Ishikawa (cell line): ENCODE data around the gene C2orf69.

Experiments used
- CEBPB ChIP-seq: IDR thresholded peaks from 2 replicates; pipeline ENCODE4 v1.6.1; 2012
- CREB1 ChIP-seq: IDR thresholded peaks from 2 replicates; pipeline ENCODE4 v1.6.1; 2012; ENCODE audit warnings: low read depth
- EGR1 ChIP-seq: IDR thresholded peaks from 2 replicates; pipeline ENCODE4 v1.6.1; 2012
- EP300 ChIP-seq: IDR thresholded peaks from 2 replicates; pipeline ENCODE4 v1.6.1; 2012; ENCODE audit warnings: borderline replicate concordance
- FOXM1 ChIP-seq: IDR thresholded peaks from 2 replicates; pipeline ENCODE4 v1.6.1; 2012; ENCODE audit warnings: low read depth, borderline replicate concordance
- MAX ChIP-seq: IDR thresholded peaks from 2 replicates; pipeline ENCODE4 v1.6.1; 2012
- NFIC ChIP-seq: IDR thresholded peaks from 2 replicates; pipeline ENCODE4 v1.6.1; 2012
- RAD21 ChIP-seq: IDR thresholded peaks from 2 replicates; pipeline ENCODE4 v1.6.1; 2012; ENCODE audit warnings: low read depth
- REST ChIP-seq: IDR thresholded peaks from 2 replicates; pipeline ENCODE4 v1.6.1; 2012; ENCODE audit warnings: low read depth, mild to moderate bottlenecking
- TAF1 ChIP-seq: IDR thresholded peaks from 2 replicates; pipeline ENCODE4 v1.6.1; 2012; ENCODE audit warnings: low read depth, mild to moderate bottlenecking
- TCF12 ChIP-seq: IDR thresholded peaks from 2 replicates; pipeline ENCODE4 v1.6.1; 2012; ENCODE audit warnings: low read depth
- TEAD4 ChIP-seq: IDR thresholded peaks from 2 replicates; pipeline ENCODE4 v1.6.1; 2012
- USF1 ChIP-seq: IDR thresholded peaks from 2 replicates; pipeline ENCODE4 v1.6.1; 2012
- YY1 ChIP-seq: IDR thresholded peaks from 2 replicates; pipeline ENCODE4 v1.6.1; 2012; ENCODE audit warnings: low read depth
- ZBTB7A ChIP-seq: IDR thresholded peaks from 2 replicates; pipeline ENCODE4 v1.6.1; 2012; ENCODE audit warnings: low read depth

C2orf69 gene

GRCh38 chr2:199874209-199874608 lies 36.9 kb upstream of the C2orf69 start:
- no peak for TF ChIP-seq CREB1

- TF ChIP-seq EP300: no peak
- no peak for TF ChIP-seq USF1
- TF ChIP-seq NFIC: no peak
- no peak for TF ChIP-seq MAX
Observed at GRCh38 chr2:199875400-199875799, 35.7 kb upstream of the C2orf69 start.

- TF ChIP-seq CEBPB (no peak), TEAD4 (no peak), EGR1 (no peak), CREB1 (no peak), REST (no peak), TAF1 (no peak), EP300 (no peak), FOXM1 (no peak)
Observed at GRCh38 chr2:199882667-199883066, 28.4 kb upstream of the C2orf69 start.

- TF ChIP-seq YY1 (no peak), TCF12 (no peak), TAF1 (no peak), FOXM1 (no peak), EGR1 (no peak), REST (no peak), CREB1 (no peak), RAD21 (no peak), USF1 (no peak), EP300 (no peak), ZBTB7A (no peak), TEAD4 (no peak), CEBPB (no peak), MAX (no peak), NFIC (no peak)
Observed at GRCh38 chr2:199883474-199884212, 27.4 kb upstream of the C2orf69 start.

GRCh38 chr2:199895406-199895805 lies 15.7 kb upstream of the C2orf69 start:
- TF ChIP-seq CEBPB (no peak), CREB1 (no peak), NFIC (no peak), FOXM1 (no peak), TCF12 (no peak), YY1 (no peak), TEAD4 (no peak), REST (no peak), EGR1 (no peak), EP300 (no peak), TAF1 (no peak), USF1 (no peak), ZBTB7A (no peak), MAX (no peak), RAD21 (no peak)
